ENCODE measurements around the gene SLITRK2.

SLITRK2 gene

GRCh38 chrX:145840531-145840930 lies 22.9 kb downstream of the SLITRK2 start:
- Mint-ChIP-seq H3K27me3 (no peaks in the 10 kb centered on the region), H3K36me3 (no peaks in the 10 kb centered on the region), H3K27ac (no peak overlapping the region), H3K9me3 (ENCODE audit: low read depth) (no peaks in the 10 kb centered on the region), H3K4me3 (no peak overlapping the region), H3K4me1 (ENCODE audit: low read depth) (no peaks in the 10 kb centered on the region)

- H3K4me1 Mint-ChIP-seq (ENCODE audit: low read depth) = no peaks in the 10 kb centered on the region
- H3K36me3 Mint-ChIP-seq = no peaks in the 10 kb centered on the region
- no peak overlapping the region for H3K27ac Mint-ChIP-seq
- H3K9me3 Mint-ChIP-seq (ENCODE audit: low read depth) = no peaks in the 10 kb centered on the region
- no peaks in the 10 kb centered on the region for H3K27me3 Mint-ChIP-seq
- no peak overlapping the region for H3K4me3 Mint-ChIP-seq
Measured at GRCh38 chrX:145843146-145843904, 25.7 kb downstream of the SLITRK2 start.

- Mint-ChIP-seq H3K27ac (no peak overlapping the region), H3K9me3 (ENCODE audit: low read depth) (no peaks in the 10 kb centered on the region), H3K36me3 (no peaks in the 10 kb centered on the region), H3K4me3 (no peak overlapping the region), H3K27me3 (no peaks in the 10 kb centered on the region), H3K4me1 (ENCODE audit: low read depth) (no peaks in the 10 kb centered on the region)
Measured at GRCh38 chrX:145844886-145845285, 27.3 kb downstream of the SLITRK2 start.

GRCh38 chrX:145848448-145848847 lies 30.8 kb downstream of the SLITRK2 start:
- Mint-ChIP-seq H3K9me3 (ENCODE audit: low read depth) (no peaks in the 10 kb centered on the region), H3K4me1 (ENCODE audit: low read depth) (no peaks in the 10 kb centered on the region), H3K4me3 (no peak overlapping the region), H3K27ac (no peak overlapping the region), H3K27me3 (no peaks in the 10 kb centered on the region), H3K36me3 (no peaks in the 10 kb centered on the region)

- Mint-ChIP-seq H3K9me3 (ENCODE audit: low read depth) (no peaks in the 10 kb centered on the region), H3K27ac (no peak overlapping the region), H3K4me3 (no peak overlapping the region), H3K36me3 (no peaks in the 10 kb centered on the region), H3K4me1 (ENCODE audit: low read depth) (no peaks in the 10 kb centered on the region), H3K27me3 (no peaks in the 10 kb centered on the region)
Measured at GRCh38 chrX:145848857-145849256, 31.2 kb downstream of the SLITRK2 start.

GRCh38 chrX:145853181-145853580 lies 35.6 kb downstream of the SLITRK2 start:
- Mint-ChIP-seq H3K27ac (no peak overlapping the region), H3K4me3 (no peak overlapping the region), H3K9me3 (ENCODE audit: low read depth) (no peaks in the 10 kb centered on the region), H3K4me1 (ENCODE audit: low read depth) (no peaks in the 10 kb centered on the region), H3K27me3 (no peaks in the 10 kb centered on the region), H3K36me3 (no peaks in the 10 kb centered on the region)

GRCh38 chrX:145856181-145856580 lies 38.6 kb downstream of the SLITRK2 start:
- H3K27ac Mint-ChIP-seq = no peak overlapping the region
- H3K4me3 Mint-ChIP-seq = no peak overlapping the region
- no peaks in the 10 kb centered on the region for H3K27me3 Mint-ChIP-seq
- H3K4me1 Mint-ChIP-seq (ENCODE audit: low read depth) = no peaks in the 10 kb centered on the region
- H3K36me3 Mint-ChIP-seq = no peaks in the 10 kb centered on the region
- H3K9me3 Mint-ChIP-seq (ENCODE audit: low read depth) = no peaks in the 10 kb centered on the region

GRCh38 chrX:145861818-145862217 lies 44.2 kb downstream of the SLITRK2 start:
- no peaks in the 10 kb centered on the region for H3K36me3 Mint-ChIP-seq
- peaks cover 9% of the 10 kb centered on the region for H3K9me3 Mint-ChIP-seq (ENCODE audit: low read depth)
- no peaks in the 10 kb centered on the region for H3K27me3 Mint-ChIP-seq
- H3K4me3 Mint-ChIP-seq = no peak overlapping the region
- H3K27ac Mint-ChIP-seq = no peak overlapping the region
- H3K4me1 Mint-ChIP-seq (ENCODE audit: low read depth) = no peaks in the 10 kb centered on the region

GRCh38 chrX:145865082-145865481 lies 47.5 kb downstream of the SLITRK2 start:
- no peaks in the 10 kb centered on the region for H3K27me3 Mint-ChIP-seq
- H3K36me3 Mint-ChIP-seq = no peaks in the 10 kb centered on the region
- no peaks in the 10 kb centered on the region for H3K4me1 Mint-ChIP-seq (ENCODE audit: low read depth)
- no peak overlapping the region for H3K27ac Mint-ChIP-seq
- no peak overlapping the region for H3K4me3 Mint-ChIP-seq
- peaks cover 9% of the 10 kb centered on the region for H3K9me3 Mint-ChIP-seq (ENCODE audit: low read depth)

Data from activated naive CD8-positive, alpha-beta T cell (primary cell).